Neural progenitor cell (in vitro differentiated cells): ENCODE results near the gene CC2D2A.

Experiments used
- EZH2 ChIP-seq: fragments of 200-600 bp; sonication (generic); IDR thresholded peaks from 2 replicates; pipeline ENCODE4 v1.6.1; 2017; ENCODE audit warnings: antibody characterized with exemption, mild to moderate bottlenecking, moderate library complexity
- EZH2phosphoT487 ChIP-seq: fragments of 200-600 bp; sonication (generic); IDR thresholded peaks from 2 replicates; pipeline ENCODE4 v1.6.1; 2017; ENCODE audit warnings: antibody characterized with exemption
- TF ChIP-seq, protein P1 (sequence below): fragments of 200-600 bp; sonication (generic); IDR thresholded peaks from 2 replicates; pipeline ENCODE4 v1.5.1; 2017; ENCODE audit warnings: antibody characterized with exemption, mild to moderate bottlenecking

DNA sequence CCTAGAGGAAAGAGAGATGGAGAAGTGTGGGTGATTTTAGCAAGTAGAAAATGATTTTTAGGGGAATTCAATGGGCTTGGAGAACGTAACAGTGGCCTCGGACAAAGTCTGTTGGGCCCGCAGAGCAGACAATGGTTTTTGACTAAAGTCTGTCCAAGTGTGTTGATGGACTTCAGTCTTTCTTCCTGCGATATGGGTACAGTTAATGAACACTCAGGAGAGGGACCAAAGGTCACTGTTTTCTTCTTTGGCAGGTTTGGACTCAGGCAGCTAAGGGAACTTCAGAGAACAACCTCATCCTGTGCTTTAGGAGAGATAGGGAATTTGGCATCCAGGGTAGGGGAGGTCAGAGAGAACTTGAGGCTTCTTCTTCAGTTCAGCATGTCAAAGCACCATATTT is 38.0 kb downstream of the CC2D2A start:
- TF ChIP-seq EZH2phosphoT487 (no peak), EZH2 (no peak)
- TF ChIP-seq, protein P1, sequence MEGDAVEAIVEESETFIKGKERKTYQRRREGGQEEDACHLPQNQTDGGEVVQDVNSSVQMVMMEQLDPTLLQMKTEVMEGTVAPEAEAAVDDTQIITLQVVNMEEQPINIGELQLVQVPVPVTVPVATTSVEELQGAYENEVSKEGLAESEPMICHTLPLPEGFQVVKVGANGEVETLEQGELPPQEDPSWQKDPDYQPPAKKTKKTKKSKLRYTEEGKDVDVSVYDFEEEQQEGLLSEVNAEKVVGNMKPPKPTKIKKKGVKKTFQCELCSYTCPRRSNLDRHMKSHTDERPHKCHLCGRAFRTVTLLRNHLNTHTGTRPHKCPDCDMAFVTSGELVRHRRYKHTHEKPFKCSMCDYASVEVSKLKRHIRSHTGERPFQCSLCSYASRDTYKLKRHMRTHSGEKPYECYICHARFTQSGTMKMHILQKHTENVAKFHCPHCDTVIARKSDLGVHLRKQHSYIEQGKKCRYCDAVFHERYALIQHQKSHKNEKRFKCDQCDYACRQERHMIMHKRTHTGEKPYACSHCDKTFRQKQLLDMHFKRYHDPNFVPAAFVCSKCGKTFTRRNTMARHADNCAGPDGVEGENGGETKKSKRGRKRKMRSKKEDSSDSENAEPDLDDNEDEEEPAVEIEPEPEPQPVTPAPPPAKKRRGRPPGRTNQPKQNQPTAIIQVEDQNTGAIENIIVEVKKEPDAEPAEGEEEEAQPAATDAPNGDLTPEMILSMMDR: no peak
